IPS DF 4.7 (cell line): ENCODE results near the gene IL36B.

ENCODE experiments used
- DNase-seq: peaks from one replicate; pipeline ENCODE4 v3.0.0-alpha.2; 2013; ENCODE audit warnings: low spot score; ENCODE audit errors: extremely low read depth

The IL36B gene

GRCh38 chr2:113056521-113056920 is 3.9 kb upstream of the IL36B start:
- DNase-seq: no peak

DNA sequence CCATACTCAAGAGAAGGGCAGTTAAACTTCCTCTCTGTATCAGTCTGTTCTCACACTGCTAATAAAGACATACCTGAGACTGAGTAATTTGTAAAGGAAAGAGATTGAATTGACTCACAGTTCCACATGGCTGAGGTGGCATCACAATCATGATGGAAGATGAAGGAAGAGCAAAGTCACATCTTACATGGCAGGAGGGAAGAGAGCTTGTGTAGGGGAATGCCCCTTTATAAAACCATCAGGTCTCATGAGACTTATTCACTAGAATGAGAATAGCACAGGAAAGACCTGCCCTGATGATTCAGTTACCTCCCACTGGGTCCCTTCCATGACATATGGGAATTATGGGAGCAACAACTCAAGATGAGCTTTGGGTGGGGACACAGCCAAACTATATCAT is 1.4 kb upstream of the IL36B start:
- no peak for DNase-seq

DNA sequence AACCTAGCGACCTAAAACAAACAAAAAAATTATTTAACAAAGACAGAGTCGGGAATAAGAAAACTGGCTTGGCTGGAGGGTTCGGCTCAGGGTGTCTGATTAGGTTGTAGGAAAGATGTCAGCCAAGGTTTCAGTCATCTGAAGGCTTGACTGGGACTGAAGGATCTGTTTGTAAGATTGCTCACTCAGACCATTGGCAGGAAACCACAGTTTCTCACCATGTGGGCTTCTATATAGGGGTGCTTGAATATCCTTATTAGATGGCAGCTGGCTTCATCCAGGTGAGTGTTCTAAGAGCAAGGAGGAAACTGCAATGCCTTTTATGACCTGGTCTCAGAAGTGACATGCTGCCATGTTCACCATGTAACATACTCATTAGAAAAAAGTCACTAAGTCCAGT is 999 bp upstream of the IL36B start:
- no peak for DNase-seq

- DNase-seq: no peak
These were observed 1.5 kb downstream of the IL36B start for GRCh38 chr2:113050921-113051895.

GRCh38 chr2:113046465-113046864 is 6.2 kb downstream of the IL36B start:
- no peak for DNase-seq

- no peak for DNase-seq
These were observed 10.8 kb downstream of the IL36B start for GRCh38 chr2:113041871-113042270.

GRCh38 chr2:113039719-113040118 is 12.9 kb downstream of the IL36B start:
- no peak for DNase-seq

- no peak for DNase-seq
These were observed 13.5 kb downstream of the IL36B start for GRCh38 chr2:113039158-113039557.

- DNase-seq: no peak
These were observed 14.4 kb downstream of the IL36B start for GRCh38 chr2:113038291-113038690.

GRCh38 chr2:113036763-113037162 is 15.9 kb downstream of the IL36B start:
- no peak for DNase-seq

- no peak for DNase-seq
These were observed 18.7 kb downstream of the IL36B start for GRCh38 chr2:113034016-113034415.

DNA sequence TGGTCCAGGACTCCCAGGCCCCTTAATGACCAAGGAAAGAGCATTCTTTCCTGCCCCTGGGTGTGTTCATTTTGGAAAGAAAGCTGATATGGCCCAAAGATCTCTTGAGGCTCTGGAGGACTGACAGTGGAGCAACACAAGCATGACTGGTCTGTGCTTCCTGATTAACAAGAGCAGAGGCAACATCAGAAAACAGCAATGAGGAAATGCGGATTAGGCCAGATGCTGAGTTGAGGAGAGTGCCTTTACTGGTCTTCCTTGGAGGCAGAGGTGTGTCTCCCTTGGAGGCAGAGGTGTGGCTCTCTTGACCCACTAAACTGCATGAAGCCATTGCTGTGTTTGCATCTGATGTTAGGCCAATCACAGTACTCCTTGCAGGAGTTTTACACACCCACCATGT is 19.9 kb downstream of the IL36B start:
- DNase-seq: no peak

GRCh38 chr2:113028112-113028511 is 24.6 kb downstream of the IL36B start:
- DNase-seq: no peak

GRCh38 chr2:113027691-113028090 is 25.0 kb downstream of the IL36B start:
- DNase-seq: no peak

- no peak for DNase-seq
These were observed 26.9 kb downstream of the IL36B start for GRCh38 chr2:113025737-113026136.

DNA sequence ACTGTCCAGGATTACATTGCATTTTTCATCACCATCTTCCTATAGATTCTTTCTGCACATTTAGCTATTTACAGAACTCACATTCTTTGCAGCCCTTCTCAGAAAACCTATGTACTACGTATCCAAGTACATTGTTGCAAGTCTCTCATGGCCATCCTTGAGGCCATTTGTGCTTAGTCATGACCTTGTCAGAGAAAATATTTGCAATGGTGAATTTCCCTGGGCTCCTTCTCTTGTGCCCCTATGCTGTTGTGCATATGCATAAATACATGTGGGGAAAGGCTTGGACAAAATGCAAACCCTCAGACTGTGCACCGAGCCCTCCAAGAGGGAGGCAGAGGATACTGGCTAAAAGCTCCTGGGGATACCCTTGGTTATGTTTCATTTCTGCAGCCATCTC is 27.9 kb downstream of the IL36B start:
- DNase-seq: no peak

DNA sequence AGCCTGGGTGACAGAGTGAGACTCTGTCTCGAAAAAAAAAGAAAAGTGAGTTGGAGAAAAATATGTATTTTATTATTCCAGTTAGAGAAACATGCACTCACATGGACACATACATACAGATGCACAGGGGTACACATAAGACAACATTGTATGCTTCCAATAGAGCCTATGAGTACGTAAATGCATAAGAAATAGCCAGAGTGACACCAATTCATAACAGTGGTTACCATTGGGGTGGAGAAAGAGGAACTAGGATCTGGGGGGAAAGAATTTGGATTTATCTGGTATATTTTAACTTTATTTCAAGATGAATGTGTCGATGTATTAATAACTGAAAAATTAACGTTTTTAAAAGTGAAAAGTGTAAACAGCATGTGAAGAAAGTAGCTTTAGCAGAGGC is 31.4 kb downstream of the IL36B start:
- DNase-seq: no peak

GRCh38 chr2:113018509-113018908 is 34.2 kb downstream of the IL36B start:
- no peak for DNase-seq

GRCh38 chr2:113015655-113016054 is 37.0 kb downstream of the IL36B start:
- no peak for DNase-seq

- DNase-seq: no peak
These were observed 37.6 kb downstream of the IL36B start for GRCh38 chr2:113015042-113015441.

DNA sequence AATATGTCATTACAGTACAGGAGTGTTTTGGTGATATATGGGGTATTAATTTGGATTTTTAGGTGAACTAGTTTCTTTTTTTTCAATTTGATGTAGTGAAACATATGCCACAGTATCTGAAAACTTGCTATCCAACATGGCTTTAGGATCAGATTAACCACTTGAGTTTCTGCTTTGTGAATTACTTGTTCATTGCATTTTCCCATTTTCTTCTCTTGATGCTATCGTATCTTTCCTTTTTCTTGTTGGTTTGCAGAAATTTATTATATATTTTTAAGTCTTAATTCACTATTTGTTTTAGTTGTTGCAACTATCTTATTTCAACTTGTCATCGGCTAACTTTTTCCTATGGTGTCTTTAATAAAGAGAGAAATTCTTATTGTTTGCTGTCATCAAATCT is 38.6 kb downstream of the IL36B start:
- no peak for DNase-seq

GRCh38 chr2:113013336-113013661 is 39.4 kb downstream of the IL36B start:
- DNase-seq: no peak
